ENCODE data around the gene UNC13C.

The UNC13C gene

GRCh38 chr15:54502416-54503075 lies 524.3 kb downstream of the UNC13C start:
- Histone ChIP-seq H2BK15ac (replicated peaks; ENCODE audit: low read depth) (no peak overlapping the region), H4K5ac (ENCODE audit: low read length) (no peak overlapping the region), H3K4me1 (ENCODE audit: control insufficient read depth, low read depth, low read length) (no peaks in the 10 kb centered on the region), H3K4me2 (ENCODE audit: low read length) (no peak overlapping the region), H2AK5ac (ENCODE audit: low read length) (no peak overlapping the region), H3K23ac (ENCODE audit: low read length) (no peak overlapping the region), H3K56ac (ENCODE audit: low read length) (no peak overlapping the region), H2BK120ac (ENCODE audit: low read depth, low read length) (no peak overlapping the region), H3K27me3 (ENCODE audit: insufficient read depth, low read length, poor library complexity) (no peaks in the 10 kb centered on the region), H3K27ac (ENCODE audit: low read depth, low read length) (no peak overlapping the region), H4K8ac (ENCODE audit: low read depth, low read length) (no peak overlapping the region), H3K36me3 (ENCODE audit: control insufficient read depth, insufficient read depth, low read length) (no peaks in the 10 kb centered on the region), H3K79me1 (ENCODE audit: low read length) (no peaks in the 10 kb centered on the region), H2BK5ac (ENCODE audit: low read length) (no peak overlapping the region), H3K4me3 (ENCODE audit: low read length) (no peak overlapping the region), H3K18ac (ENCODE audit: low read length) (no peak overlapping the region), H3K9ac (ENCODE audit: low read length) (no peak overlapping the region), H3K79me2 (ENCODE audit: control insufficient read depth, insufficient read depth, low read length) (no peaks in the 10 kb centered on the region), H3K4ac (ENCODE audit: low read depth, low read length) (no peak overlapping the region)
- WGBS (ENCODE audit: extremely low coverage, insufficient coverage, low lambda C conversion rate) = no CpG with 5 or more reads among the region's 5 CpGs
- DNase-seq = no peak

DNA sequence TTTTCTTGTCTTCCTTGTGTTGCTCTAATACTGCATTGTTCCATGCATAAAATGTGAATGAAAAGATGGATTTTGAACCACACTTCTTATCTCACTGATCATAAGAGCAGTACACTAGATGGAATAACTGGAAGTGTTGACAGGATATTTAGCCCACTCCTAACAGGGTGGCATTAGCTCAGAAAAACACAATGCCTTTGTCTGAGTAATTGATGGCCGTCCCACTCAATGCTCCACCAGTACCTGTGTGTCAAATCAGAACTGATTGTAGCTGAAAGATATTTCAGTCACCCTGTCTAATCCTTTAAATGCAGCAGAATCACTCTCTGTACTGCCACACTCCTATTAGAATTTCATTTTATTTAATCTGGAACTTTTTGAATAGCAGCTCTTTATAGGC lies 526.5 kb downstream of the UNC13C start:
- Histone ChIP-seq H3K79me1 (ENCODE audit: low read length) (no peaks in the 10 kb centered on the region), H4K8ac (ENCODE audit: low read depth, low read length) (no peak overlapping the region), H2BK15ac (replicated peaks; ENCODE audit: low read depth) (no peak overlapping the region), H2BK5ac (ENCODE audit: low read length) (no peak overlapping the region), H3K79me2 (ENCODE audit: control insufficient read depth, insufficient read depth, low read length) (no peaks in the 10 kb centered on the region), H3K4ac (ENCODE audit: low read depth, low read length) (no peak overlapping the region), H3K4me3 (ENCODE audit: low read length) (no peak overlapping the region), H3K36me3 (ENCODE audit: control insufficient read depth, insufficient read depth, low read length) (no peaks in the 10 kb centered on the region), H3K27ac (ENCODE audit: low read depth, low read length) (no peak overlapping the region), H3K4me1 (ENCODE audit: control insufficient read depth, low read depth, low read length) (no peaks in the 10 kb centered on the region), H3K4me2 (ENCODE audit: low read length) (no peak overlapping the region), H3K23ac (ENCODE audit: low read length) (no peak overlapping the region), H2BK120ac (ENCODE audit: low read depth, low read length) (no peak overlapping the region), H2AK5ac (ENCODE audit: low read length) (no peak overlapping the region), H3K56ac (ENCODE audit: low read length) (no peak overlapping the region), H4K5ac (ENCODE audit: low read length) (no peak overlapping the region), H3K18ac (ENCODE audit: low read length) (no peak overlapping the region), H3K27me3 (ENCODE audit: insufficient read depth, low read length, poor library complexity) (no peaks in the 10 kb centered on the region), H3K9ac (ENCODE audit: low read length) (no peak overlapping the region)
- no CpG with 5 or more reads among the region's 1 CpG for WGBS (ENCODE audit: extremely low coverage, insufficient coverage, low lambda C conversion rate)
- no peak for DNase-seq

DNA sequence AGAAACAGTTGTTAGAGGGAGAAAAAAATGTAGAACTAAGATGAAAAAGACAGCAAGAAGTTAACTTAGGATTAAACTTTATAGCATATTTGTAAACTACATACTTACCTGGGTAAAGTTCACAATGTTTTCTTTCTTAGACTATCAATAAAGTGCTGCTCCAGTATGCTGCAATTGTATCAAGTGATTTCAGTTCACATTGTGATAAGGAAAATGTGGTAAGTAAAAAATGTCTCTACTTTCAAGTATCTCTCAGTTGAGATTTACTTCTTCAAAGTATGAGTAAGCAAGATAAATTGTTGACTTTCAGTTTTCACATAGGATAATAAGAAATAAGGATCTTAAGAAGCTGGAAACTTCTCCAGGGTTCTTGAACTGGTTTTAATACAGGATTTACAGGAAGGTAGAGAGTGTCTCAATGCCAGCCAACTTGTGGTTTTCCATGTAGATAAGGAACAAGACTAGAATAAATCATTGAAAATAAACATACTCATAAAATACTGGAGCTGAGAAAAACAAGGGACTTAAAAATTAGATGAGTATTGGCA lies 528.8 kb downstream of the UNC13C start:
- H3K23ac ChIP-seq (ENCODE audit: low read length) = no peak overlapping the region
- H3K18ac ChIP-seq (ENCODE audit: low read length) = no peak overlapping the region
- H3K79me1 ChIP-seq (ENCODE audit: low read length) = no peaks in the 10 kb centered on the region
- no peak for DNase-seq
- no peak overlapping the region for H3K4ac ChIP-seq (ENCODE audit: low read depth, low read length)
- H3K27ac ChIP-seq (ENCODE audit: low read depth, low read length) = no peak overlapping the region
- H3K36me3 ChIP-seq (ENCODE audit: control insufficient read depth, insufficient read depth, low read length) = no peaks in the 10 kb centered on the region
- no peak overlapping the region for H3K4me2 ChIP-seq (ENCODE audit: low read length)
- H3K4me3 ChIP-seq (ENCODE audit: low read length) = no peak overlapping the region
- H3K56ac ChIP-seq (ENCODE audit: low read length) = no peak overlapping the region
- no peaks in the 10 kb centered on the region for H3K4me1 ChIP-seq (ENCODE audit: control insufficient read depth, low read depth, low read length)
- no peak overlapping the region for H2BK120ac ChIP-seq (ENCODE audit: low read depth, low read length)
- no peak overlapping the region for H2AK5ac ChIP-seq (ENCODE audit: low read length)
- no peak overlapping the region for H2BK15ac ChIP-seq (replicated peaks; ENCODE audit: low read depth)
- no peaks in the 10 kb centered on the region for H3K79me2 ChIP-seq (ENCODE audit: control insufficient read depth, insufficient read depth, low read length)
- no peak overlapping the region for H4K5ac ChIP-seq (ENCODE audit: low read length)
- H3K27me3 ChIP-seq (ENCODE audit: insufficient read depth, low read length, poor library complexity) = no peaks in the 10 kb centered on the region
- H4K8ac ChIP-seq (ENCODE audit: low read depth, low read length) = no peak overlapping the region
- no peak overlapping the region for H3K9ac ChIP-seq (ENCODE audit: low read length)
- H2BK5ac ChIP-seq (ENCODE audit: low read length) = no peak overlapping the region

GRCh38 chr15:54514601-54515000 lies 536.4 kb downstream of the UNC13C start:
- Histone ChIP-seq H3K4me1 (ENCODE audit: control insufficient read depth, low read depth, low read length) (peaks cover 3% of the 10 kb centered on the region), H3K23ac (ENCODE audit: low read length) (no peak overlapping the region), H3K27ac (ENCODE audit: low read depth, low read length) (no peak overlapping the region), H3K27me3 (ENCODE audit: insufficient read depth, low read length, poor library complexity) (no peaks in the 10 kb centered on the region), H3K79me1 (ENCODE audit: low read length) (no peaks in the 10 kb centered on the region), H2AK5ac (ENCODE audit: low read length) (no peak overlapping the region), H2BK5ac (ENCODE audit: low read length) (no peak overlapping the region), H3K4ac (ENCODE audit: low read depth, low read length) (no peak overlapping the region), H3K79me2 (ENCODE audit: control insufficient read depth, insufficient read depth, low read length) (no peaks in the 10 kb centered on the region), H3K56ac (ENCODE audit: low read length) (no peak overlapping the region), H4K5ac (ENCODE audit: low read length) (no peak overlapping the region), H2BK120ac (ENCODE audit: low read depth, low read length) (no peak overlapping the region), H4K8ac (ENCODE audit: low read depth, low read length) (no peak overlapping the region), H2BK15ac (replicated peaks; ENCODE audit: low read depth) (no peak overlapping the region), H3K4me3 (ENCODE audit: low read length) (no peak overlapping the region), H3K18ac (ENCODE audit: low read length) (no peak overlapping the region), H3K9ac (ENCODE audit: low read length) (no peak overlapping the region), H3K36me3 (ENCODE audit: control insufficient read depth, insufficient read depth, low read length) (no peaks in the 10 kb centered on the region), H3K4me2 (ENCODE audit: low read length) (no peak overlapping the region)
- DNase-seq = no peak
- WGBS (ENCODE audit: extremely low coverage, insufficient coverage, low lambda C conversion rate) = no CpG with 5 or more reads among the region's 2 CpGs

- Histone ChIP-seq H4K5ac (ENCODE audit: low read length) (no peak overlapping the region), H3K79me2 (ENCODE audit: control insufficient read depth, insufficient read depth, low read length) (no peaks in the 10 kb centered on the region), H4K8ac (ENCODE audit: low read depth, low read length) (no peak overlapping the region), H3K27ac (ENCODE audit: low read depth, low read length) (no peak overlapping the region), H2AK5ac (ENCODE audit: low read length) (no peak overlapping the region), H3K23ac (ENCODE audit: low read length) (no peak overlapping the region), H2BK120ac (ENCODE audit: low read depth, low read length) (no peak overlapping the region), H3K36me3 (ENCODE audit: control insufficient read depth, insufficient read depth, low read length) (no peaks in the 10 kb centered on the region), H2BK5ac (ENCODE audit: low read length) (no peak overlapping the region), H3K79me1 (ENCODE audit: low read length) (no peaks in the 10 kb centered on the region), H3K4me3 (ENCODE audit: low read length) (no peak overlapping the region), H3K27me3 (ENCODE audit: insufficient read depth, low read length, poor library complexity) (no peaks in the 10 kb centered on the region), H3K4me2 (ENCODE audit: low read length) (no peak overlapping the region), H3K56ac (ENCODE audit: low read length) (no peak overlapping the region), H3K18ac (ENCODE audit: low read length) (no peak overlapping the region), H3K4ac (ENCODE audit: low read depth, low read length) (no peak overlapping the region), H2BK15ac (replicated peaks; ENCODE audit: low read depth) (no peak overlapping the region), H3K4me1 (ENCODE audit: control insufficient read depth, low read depth, low read length) (peaks cover 7% of the 10 kb centered on the region), H3K9ac (ENCODE audit: low read length) (no peak overlapping the region)
- no peak for DNase-seq
- no CpG with 5 or more reads among the region's 9 CpGs for WGBS (ENCODE audit: extremely low coverage, insufficient coverage, low lambda C conversion rate)
These were observed 537.7 kb downstream of the UNC13C start for GRCh38 chr15:54515664-54516582.
